Astrocyte (in vitro differentiated cells and primary cell): ENCODE measurements around the gene ABCC9. TPM values are rescaled to one million over a fixed set of nuclear protein-coding genes. Genes with fewer than 3 reads are reported as not detected.

ENCODE experiments used
- DNase-seq: peaks from one replicate; pipeline ENCODE4 v3.0.0-alpha.2; 2010; ENCODE audit warnings: low read depth
- FAIRE-seq: peaks from 2 replicates; lab custom pipeline; 2011; peaks lifted over from hg19 to GRCh38; lab: Jason Lieb, UNC
- H2AFZ ChIP-seq: 2 replicates; pipeline ENCODE4 v1.6.0; 2012; ENCODE audit warnings: low read depth, low read length, inconsistent platforms
- H3K27ac ChIP-seq: 2 replicates; pipeline ENCODE4 v1.5.1; 2011; ENCODE audit warnings: low read depth, low read length, inconsistent platforms
- H3K27me3 ChIP-seq: 2 replicates; pipeline ENCODE4 v1.6.0; 2011; ENCODE audit warnings: low read length, inconsistent platforms; ENCODE audit not compliant: insufficient read depth
- H3K36me3 ChIP-seq: 2 replicates; pipeline ENCODE4 v1.5.1; 2011; ENCODE audit warnings: low read length, inconsistent platforms; ENCODE audit not compliant: insufficient read depth
- H3K4me1 ChIP-seq: 2 replicates; pipeline ENCODE4 v1.5.1; 2011; ENCODE audit warnings: low read length, inconsistent platforms; ENCODE audit not compliant: insufficient read depth
- H3K4me2 ChIP-seq: 2 replicates; pipeline ENCODE4 v1.6.0; 2012; ENCODE audit warnings: low read length, inconsistent platforms
- H3K4me3 ChIP-seq: 2 replicates; pipeline ENCODE4 v1.5.1; 2011; ENCODE audit warnings: low read depth, mild to moderate bottlenecking, low read length, inconsistent platforms; ENCODE audit not compliant: insufficient read depth
- H3K79me2 ChIP-seq: 2 replicates; pipeline ENCODE4 v1.6.0; 2012; ENCODE audit warnings: mild to moderate bottlenecking, low read length, inconsistent platforms; ENCODE audit not compliant: insufficient read depth
- H3K9ac ChIP-seq: 2 replicates; pipeline ENCODE4 v1.6.0; 2012; ENCODE audit warnings: mild to moderate bottlenecking, low read length, inconsistent platforms
- H3K9me3 ChIP-seq: 2 replicates; pipeline ENCODE4 v1.5.1; 2012; ENCODE audit warnings: low read depth, mild to moderate bottlenecking, low read length, inconsistent platforms; ENCODE audit not compliant: insufficient read depth
- H4K20me1 ChIP-seq: 2 replicates; pipeline ENCODE4 v1.6.0; 2012; ENCODE audit warnings: low read length, inconsistent platforms; ENCODE audit not compliant: insufficient read depth
- H3K27ac Mint-ChIP-seq: one replicate; pipeline ENCODE4 v1.8.0; 2021; ENCODE audit warnings: mild to moderate bottlenecking, mixed read lengths; ENCODE audit not compliant: unreplicated experiment
- H3K27me3 Mint-ChIP-seq: one replicate; pipeline ENCODE4 v1.8.0; 2021; ENCODE audit warnings: low read depth, mixed read lengths; ENCODE audit not compliant: unreplicated experiment
- H3K36me3 Mint-ChIP-seq: one replicate; pipeline ENCODE4 v1.8.0; 2021; ENCODE audit warnings: low read depth, mixed read lengths; ENCODE audit not compliant: unreplicated experiment
- H3K4me1 Mint-ChIP-seq: one replicate; pipeline ENCODE4 v1.8.0; 2021; ENCODE audit warnings: low read depth, mixed read lengths; ENCODE audit not compliant: unreplicated experiment
- H3K4me3 Mint-ChIP-seq: one replicate; pipeline ENCODE4 v1.8.0; 2021; ENCODE audit warnings: mild to moderate bottlenecking, moderate library complexity, mixed read lengths; ENCODE audit not compliant: unreplicated experiment
- H3K9me3 Mint-ChIP-seq: one replicate; pipeline ENCODE4 v1.8.0; 2021; ENCODE audit warnings: mild to moderate bottlenecking, mixed read lengths; ENCODE audit not compliant: unreplicated experiment
- EZH2 ChIP-seq: IDR thresholded peaks from 2 replicates; pipeline ENCODE4 v1.6.1; 2012; ENCODE audit warnings: mild to moderate bottlenecking, low read length, inconsistent platforms; ENCODE audit not compliant: insufficient read depth
- total RNA-seq: library from RNA; stranded (reverse); gene quantifications from 2 replicates; pipeline ENCODE4 v1.2.1, GENCODE V29; 2021
- TF ChIP-seq, protein P1 (sequence below): IDR thresholded peaks from 2 replicates; pipeline ENCODE4 v1.5.1; 2011; ENCODE audit warnings: low read depth, mild to moderate bottlenecking, inconsistent platforms, low read length, moderate library complexity; ENCODE audit not compliant: insufficient read depth

Gene ABCC9
- total RNA-seq, 1 donor from 2014 or later = 0.36 TPM

DNA sequence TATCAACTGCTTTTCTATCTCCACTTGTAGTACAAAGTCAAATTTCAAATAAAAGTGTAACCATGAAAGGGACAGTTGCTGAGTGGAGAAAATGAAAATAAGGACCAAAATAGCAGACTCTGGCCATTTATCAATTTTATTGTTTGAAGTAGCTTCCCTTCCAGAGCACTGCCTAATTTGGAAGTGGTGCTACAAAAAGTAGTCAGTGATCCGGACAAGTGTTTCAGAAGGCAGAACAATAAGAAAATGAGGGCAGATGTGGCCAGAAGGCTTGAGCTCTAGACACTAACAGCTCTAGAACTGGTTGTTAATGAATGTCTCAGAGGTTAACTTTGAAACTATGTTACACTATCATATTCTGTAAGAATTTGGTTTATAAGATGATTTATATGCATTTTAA lies 48.9 kb downstream of the ABCC9 start:
- H3K27ac Mint-ChIP-seq = no peak overlapping the region
- no peaks in the 10 kb centered on the region for H3K27me3 ChIP-seq
- H4K20me1 ChIP-seq = no peaks in the 10 kb centered on the region
- H3K9ac ChIP-seq = no peak overlapping the region
- no peak overlapping the region for H3K27ac ChIP-seq
- no peak overlapping the region for H2AFZ ChIP-seq
- no peaks in the 10 kb centered on the region for H3K36me3 ChIP-seq
- H3K4me1 ChIP-seq = no peaks in the 10 kb centered on the region
- FAIRE-seq (no peak), DNase-seq (no peak)
- no peak overlapping the region for H3K4me3 ChIP-seq
- H3K27me3 Mint-ChIP-seq = peaks cover 5% of the 10 kb centered on the region
- no peaks in the 10 kb centered on the region for H3K36me3 Mint-ChIP-seq
- no peaks in the 10 kb centered on the region for H3K4me1 Mint-ChIP-seq
- no peaks in the 10 kb centered on the region for H3K79me2 ChIP-seq
- H3K4me2 ChIP-seq = no peak overlapping the region
- H3K4me3 Mint-ChIP-seq = no peak overlapping the region
- TF ChIP-seq EZH2 = no peak
- TF ChIP-seq, protein P1, sequence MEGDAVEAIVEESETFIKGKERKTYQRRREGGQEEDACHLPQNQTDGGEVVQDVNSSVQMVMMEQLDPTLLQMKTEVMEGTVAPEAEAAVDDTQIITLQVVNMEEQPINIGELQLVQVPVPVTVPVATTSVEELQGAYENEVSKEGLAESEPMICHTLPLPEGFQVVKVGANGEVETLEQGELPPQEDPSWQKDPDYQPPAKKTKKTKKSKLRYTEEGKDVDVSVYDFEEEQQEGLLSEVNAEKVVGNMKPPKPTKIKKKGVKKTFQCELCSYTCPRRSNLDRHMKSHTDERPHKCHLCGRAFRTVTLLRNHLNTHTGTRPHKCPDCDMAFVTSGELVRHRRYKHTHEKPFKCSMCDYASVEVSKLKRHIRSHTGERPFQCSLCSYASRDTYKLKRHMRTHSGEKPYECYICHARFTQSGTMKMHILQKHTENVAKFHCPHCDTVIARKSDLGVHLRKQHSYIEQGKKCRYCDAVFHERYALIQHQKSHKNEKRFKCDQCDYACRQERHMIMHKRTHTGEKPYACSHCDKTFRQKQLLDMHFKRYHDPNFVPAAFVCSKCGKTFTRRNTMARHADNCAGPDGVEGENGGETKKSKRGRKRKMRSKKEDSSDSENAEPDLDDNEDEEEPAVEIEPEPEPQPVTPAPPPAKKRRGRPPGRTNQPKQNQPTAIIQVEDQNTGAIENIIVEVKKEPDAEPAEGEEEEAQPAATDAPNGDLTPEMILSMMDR = no peak
- no peaks in the 10 kb centered on the region for H3K9me3 Mint-ChIP-seq
- H3K9me3 ChIP-seq = no peaks in the 10 kb centered on the region

DNA sequence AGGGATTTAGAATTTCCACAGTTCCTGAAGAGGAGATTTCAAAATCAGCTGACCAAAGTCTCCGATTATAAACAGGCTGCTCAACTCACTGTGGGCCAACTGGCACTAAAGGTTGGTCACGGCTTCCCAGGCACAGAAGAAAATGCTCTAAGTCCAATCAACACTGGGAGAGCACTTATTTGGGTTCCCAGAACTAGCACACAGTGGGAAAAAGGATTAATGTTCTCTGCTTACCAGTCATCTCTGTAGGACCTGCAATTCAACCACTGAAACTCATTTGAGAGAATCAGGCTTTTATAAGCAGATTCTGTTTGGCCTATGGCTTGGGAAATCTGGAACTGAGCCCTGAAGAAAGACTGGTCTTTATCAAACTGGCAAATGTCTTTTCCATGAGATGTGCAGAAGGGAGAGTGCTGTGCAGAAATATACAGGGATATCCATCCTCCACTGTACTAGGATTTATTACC lies 49.4 kb downstream of the ABCC9 start:
- no peak overlapping the region for H3K4me2 ChIP-seq
- no peak for FAIRE-seq

DNA sequence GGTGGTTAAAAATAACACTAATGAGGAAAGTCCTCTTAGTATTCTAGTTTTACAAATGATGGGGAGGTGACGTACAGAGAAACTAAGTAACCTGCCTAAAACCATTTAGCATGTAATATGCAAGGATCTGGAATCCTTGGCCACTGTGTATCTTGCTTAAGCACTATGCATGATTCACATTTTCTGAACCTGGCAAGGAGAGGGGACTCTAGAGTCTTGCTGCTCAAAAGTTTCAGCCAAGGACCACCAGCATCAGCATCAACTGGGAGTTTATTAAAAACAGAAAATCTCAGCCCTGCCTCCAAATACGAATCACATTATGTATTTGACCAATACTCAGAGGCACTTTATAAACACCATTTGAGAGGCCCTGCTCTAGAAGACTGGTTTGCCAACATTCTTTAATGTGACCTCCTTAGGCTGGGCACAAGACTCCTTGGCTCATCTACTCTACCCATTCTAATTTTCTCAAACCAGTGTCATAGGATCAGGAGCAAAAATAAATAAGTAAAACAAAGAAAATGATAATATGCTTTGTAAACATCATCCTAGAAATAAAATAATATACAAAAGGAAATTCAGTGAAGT lies 52.9 kb downstream of the ABCC9 start:
- Histone ChIP-seq H4K20me1 (no peaks in the 10 kb centered on the region), H2AFZ (no peak overlapping the region), H3K9ac (no peak overlapping the region), H3K79me2 (no peaks in the 10 kb centered on the region), H3K4me1 (no peaks in the 10 kb centered on the region), H3K4me2 (no peak overlapping the region), H3K27me3 (no peaks in the 10 kb centered on the region), H3K4me3 (no peak overlapping the region), H3K27ac (no peak overlapping the region), H3K9me3 (no peaks in the 10 kb centered on the region), H3K36me3 (no peaks in the 10 kb centered on the region)
- H3K4me3 Mint-ChIP-seq = no peak overlapping the region
- no peaks in the 10 kb centered on the region for H3K4me1 Mint-ChIP-seq
- peaks cover 5% of the 10 kb centered on the region for H3K27me3 Mint-ChIP-seq
- FAIRE-seq (no peak), DNase-seq (no peak)
- TF ChIP-seq, protein P1 = no peak
- no peak for TF ChIP-seq EZH2
- no peaks in the 10 kb centered on the region for H3K36me3 Mint-ChIP-seq
- no peaks in the 10 kb centered on the region for H3K9me3 Mint-ChIP-seq
- no peak overlapping the region for H3K27ac Mint-ChIP-seq

More for the DNA sequence above, 49.4 kb downstream of the ABCC9 start:
- Mint-ChIP-seq H3K4me3 (no peak overlapping the region), H3K4me1 (no peaks in the 10 kb centered on the region), H3K36me3 (no peaks in the 10 kb centered on the region), H3K9me3 (no peaks in the 10 kb centered on the region), H3K27ac (no peak overlapping the region), H3K27me3 (peaks cover 5% of the 10 kb centered on the region)
- no peaks in the 10 kb centered on the region for H3K79me2 ChIP-seq
- H3K27ac ChIP-seq = no peak overlapping the region
- no peak overlapping the region for H3K9ac ChIP-seq
- TF ChIP-seq, protein P1 = no peak
- TF ChIP-seq EZH2 = no peak
- H3K4me1 ChIP-seq = no peaks in the 10 kb centered on the region
- DNase-seq = no peak
- H2AFZ ChIP-seq = no peak overlapping the region
- H3K36me3 ChIP-seq = no peaks in the 10 kb centered on the region
- no peaks in the 10 kb centered on the region for H3K9me3 ChIP-seq
- no peak overlapping the region for H3K4me3 ChIP-seq
- H3K27me3 ChIP-seq = no peaks in the 10 kb centered on the region
- H4K20me1 ChIP-seq = no peaks in the 10 kb centered on the region
